Mammary epithelial cell (primary cell): ENCODE results near the gene C4BPB.

Experiments
- EZH2 ChIP-seq: IDR thresholded peaks from 2 replicates; pipeline ENCODE4 v1.6.1; 2012; ENCODE audit warnings: low read length, inconsistent platforms, borderline replicate concordance
- TF ChIP-seq, protein P1 (sequence below), 2 donors: IDR thresholded peaks in 1 of 2; conservative IDR thresholded peaks in 1 of 2; 2 replicates each; pipeline ENCODE4 v1.5.1; 2011 to 2012; ENCODE audit warnings: inconsistent platforms in 2 of 2, low read length in 2 of 2, mild to moderate bottlenecking in 2 of 2, control low read depth in 1 of 2, low read depth in 1 of 2; ENCODE audit not compliant: insufficient read depth in 1 of 2; ENCODE audit errors: extremely low read depth in 1 of 2

DNA sequence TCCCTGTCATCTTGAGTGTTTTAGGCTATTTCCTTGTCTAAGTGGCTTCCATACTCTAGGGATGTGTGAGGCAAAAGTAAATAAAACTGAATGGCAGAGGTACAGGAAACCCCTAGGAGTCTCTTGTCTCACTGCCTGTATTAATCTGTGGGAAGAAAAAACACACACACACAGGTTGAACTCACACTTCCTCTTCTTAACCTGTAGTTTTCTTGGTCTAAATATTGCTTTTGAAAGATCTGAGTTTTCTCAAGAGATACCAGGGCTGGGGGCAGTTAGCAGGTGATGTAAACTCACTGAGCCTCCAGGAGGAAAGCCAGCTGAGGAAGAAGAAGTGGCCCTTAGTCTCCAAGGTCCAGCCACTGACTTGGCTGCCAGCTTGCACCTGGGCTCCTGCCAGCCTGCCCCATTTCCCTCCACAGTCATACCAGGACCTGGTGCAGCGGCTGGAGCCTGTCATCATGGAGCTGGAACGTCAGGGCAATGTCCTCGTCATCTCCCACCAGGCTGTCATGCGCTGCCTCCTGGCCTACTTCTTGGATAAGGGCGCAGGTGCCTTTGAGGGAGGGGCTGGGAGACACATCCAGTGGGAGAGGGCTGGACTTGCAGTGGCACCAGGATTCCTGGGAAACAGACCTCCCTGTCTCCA, 18.7 kb upstream of the C4BPB start:
- TF ChIP-seq EZH2: no peak
- TF ChIP-seq, protein P1, sequence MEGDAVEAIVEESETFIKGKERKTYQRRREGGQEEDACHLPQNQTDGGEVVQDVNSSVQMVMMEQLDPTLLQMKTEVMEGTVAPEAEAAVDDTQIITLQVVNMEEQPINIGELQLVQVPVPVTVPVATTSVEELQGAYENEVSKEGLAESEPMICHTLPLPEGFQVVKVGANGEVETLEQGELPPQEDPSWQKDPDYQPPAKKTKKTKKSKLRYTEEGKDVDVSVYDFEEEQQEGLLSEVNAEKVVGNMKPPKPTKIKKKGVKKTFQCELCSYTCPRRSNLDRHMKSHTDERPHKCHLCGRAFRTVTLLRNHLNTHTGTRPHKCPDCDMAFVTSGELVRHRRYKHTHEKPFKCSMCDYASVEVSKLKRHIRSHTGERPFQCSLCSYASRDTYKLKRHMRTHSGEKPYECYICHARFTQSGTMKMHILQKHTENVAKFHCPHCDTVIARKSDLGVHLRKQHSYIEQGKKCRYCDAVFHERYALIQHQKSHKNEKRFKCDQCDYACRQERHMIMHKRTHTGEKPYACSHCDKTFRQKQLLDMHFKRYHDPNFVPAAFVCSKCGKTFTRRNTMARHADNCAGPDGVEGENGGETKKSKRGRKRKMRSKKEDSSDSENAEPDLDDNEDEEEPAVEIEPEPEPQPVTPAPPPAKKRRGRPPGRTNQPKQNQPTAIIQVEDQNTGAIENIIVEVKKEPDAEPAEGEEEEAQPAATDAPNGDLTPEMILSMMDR (conservative IDR thresholded peaks at IDR 0.05 in 1 of 2, IDR thresholded peaks at IDR 0.05 in 1 of 2; ENCODE audit: extremely low read depth in 1 of 2, insufficient read depth in 1 of 2, low read depth in 1 of 2, low read length in 2 of 2): no peak
